Activated B cell treated with CpG ODN at 0.5 μM for 24 hours (primary cell): ENCODE measurements around the gene UNC13B. TPM values are rescaled to one million over a fixed set of nuclear protein-coding genes. Genes with fewer than 3 reads are reported as not detected.

ENCODE experiments used
- ATAC-seq: fragments of 200-7000 bp; cut with Tn5 transposase; one replicate; pipeline ENCODE4 v1.10.0; 2021; ENCODE audit warnings: low read depth, mild to moderate bottlenecking, moderate library complexity
- CTCF ChIA-PET: fragments of 350-600 bp; sonication (Branson Sonifier 250); formaldehyde crosslinking; loops from one replicate; lab custom pipeline; 2021; ENCODE audit warnings: antibody characterized with exemption; lab: Charles Lee
- POLR2A ChIA-PET: fragments of 350-600 bp; sonication (Branson Sonifier 250); formaldehyde crosslinking; loops from one replicate; lab custom pipeline; 2021; ENCODE audit warnings: antibody characterized with exemption; lab: Charles Lee
- DNase-seq: peaks from one replicate; pipeline ENCODE4 v3.0.0; 2022
- H3K27ac Mint-ChIP-seq: one replicate; pipeline ENCODE4 v1.8.0; 2020; ENCODE audit warnings: mixed read lengths
- H3K27me3 Mint-ChIP-seq: one replicate; pipeline ENCODE4 v1.8.0; 2021; ENCODE audit warnings: mixed read lengths
- H3K36me3 Mint-ChIP-seq: one replicate; pipeline ENCODE4 v1.8.0; 2021; ENCODE audit warnings: low read depth, mixed read lengths
- H3K4me1 Mint-ChIP-seq: one replicate; pipeline ENCODE4 v1.8.0; 2021; ENCODE audit warnings: mixed read lengths
- H3K4me3 Mint-ChIP-seq: one replicate; pipeline ENCODE4 v1.8.0; 2020; ENCODE audit warnings: mild to moderate bottlenecking, mixed read lengths
- H3K9me3 Mint-ChIP-seq: one replicate; pipeline ENCODE4 v1.8.0; 2020; ENCODE audit warnings: mixed read lengths
- CTCF ChIP-seq: fragments of 200-600 bp; IDR thresholded peaks from one replicate; pipeline ENCODE4 v1.8.0; 2022; ENCODE audit warnings: antibody characterized with exemption, mild to moderate bottlenecking
- intact Hi-C: fragments of 100-400 bp; cut with micrococcal nuclease; formaldehyde crosslinking; loops from one replicate; pipeline ENCODE4 v1.15.1; 2024
- total RNA-seq: library from RNA; stranded (reverse); gene quantifications from 2 replicates; pipeline ENCODE4 v1.2.3, GENCODE V29; 2022

The UNC13B gene
- total RNA-seq, 1 donor from 2014 or later = 0.53 TPM

GRCh38 chr9:35424356-35425352, 262.8 kb downstream of the UNC13B start:
- no peak for TF ChIP-seq CTCF
- CTCF ChIA-PET = no interaction called here
- POLR2A ChIA-PET = no interaction called here
- Mint-ChIP-seq H3K36me3 (no peaks in the 10 kb centered on the region), H3K4me1 (no peaks in the 10 kb centered on the region), H3K27me3 (peaks cover 33% of the 10 kb centered on the region), H3K27ac (no peak overlapping the region), H3K9me3 (peaks cover 10% of the 10 kb centered on the region), H3K4me3 (no peak overlapping the region)
- intact Hi-C loops = no loop called here
- ATAC-seq = no peak
- no peak for DNase-seq

GRCh38 chr9:35426627-35427026, 264.8 kb downstream of the UNC13B start:
- Mint-ChIP-seq H3K36me3 (no peaks in the 10 kb centered on the region), H3K27me3 (peaks cover 30% of the 10 kb centered on the region), H3K9me3 (peaks cover 10% of the 10 kb centered on the region), H3K4me3 (no peak overlapping the region), H3K4me1 (no peaks in the 10 kb centered on the region), H3K27ac (no peak overlapping the region)
- ATAC-seq (no peak), DNase-seq (no peak)
- CTCF ChIA-PET = no interaction called here
- POLR2A ChIA-PET = no interaction called here
- TF ChIP-seq CTCF = no peak
- intact Hi-C loops = no loop called here

- TF ChIP-seq CTCF = no peak
- DNase-seq (no peak), ATAC-seq (no peak)
- ChIA-PET POLR2A (no interaction called here), CTCF (no interaction called here)
- H3K27ac Mint-ChIP-seq = no peak overlapping the region
- H3K27me3 Mint-ChIP-seq = peaks cover 31% of the 10 kb centered on the region
- H3K36me3 Mint-ChIP-seq = no peaks in the 10 kb centered on the region
- intact Hi-C loops = no loop called here
- no peak overlapping the region for H3K4me3 Mint-ChIP-seq
- H3K9me3 Mint-ChIP-seq = peaks cover 10% of the 10 kb centered on the region
- H3K4me1 Mint-ChIP-seq = no peaks in the 10 kb centered on the region
Observed at GRCh38 chr9:35431467-35431866, 269.7 kb downstream of the UNC13B start.

- Mint-ChIP-seq H3K36me3 (no peaks in the 10 kb centered on the region), H3K9me3 (peaks cover 10% of the 10 kb centered on the region), H3K4me1 (peaks cover 3% of the 10 kb centered on the region), H3K27ac (no peak overlapping the region), H3K27me3 (peaks cover 26% of the 10 kb centered on the region), H3K4me3 (no peak overlapping the region)
- DNase-seq (no peak), ATAC-seq (no peak)
- ChIA-PET POLR2A (no interaction called here), CTCF (no interaction called here)
- intact Hi-C loops = no loop called here
- TF ChIP-seq CTCF = no peak
Observed at GRCh38 chr9:35432076-35432475, 270.3 kb downstream of the UNC13B start.

- POLR2A ChIA-PET = no interaction called here
- no peak for ATAC-seq
- CTCF ChIA-PET = no interaction called here
- peaks cover 4% of the 10 kb centered on the region for H3K27me3 Mint-ChIP-seq
- H3K9me3 Mint-ChIP-seq = no peaks in the 10 kb centered on the region
- peaks cover 4% of the 10 kb centered on the region for H3K4me1 Mint-ChIP-seq
- H3K36me3 Mint-ChIP-seq = no peaks in the 10 kb centered on the region
- TF ChIP-seq CTCF = no peak
- no peak overlapping the region for H3K4me3 Mint-ChIP-seq
- DNase-seq = no peak
- intact Hi-C loops = no loop called here
- H3K27ac Mint-ChIP-seq = no peak overlapping the region
Observed at GRCh38 chr9:35436933-35437332, 275.1 kb downstream of the UNC13B start.
